GM12801 (cell line): ENCODE data around the gene PLA2G2D.

Source experiments
- CTCF ChIP-seq: IDR thresholded peaks from one replicate; pipeline ENCODE4 v1.5.1; 2011; ENCODE audit warnings: control low read depth; ENCODE audit not compliant: insufficient read length; ENCODE audit errors: extremely low read depth

The PLA2G2D gene

GRCh38 chr1:20141466-20141865 is 22.1 kb upstream of the PLA2G2D start:
- TF ChIP-seq CTCF = no peak

DNA sequence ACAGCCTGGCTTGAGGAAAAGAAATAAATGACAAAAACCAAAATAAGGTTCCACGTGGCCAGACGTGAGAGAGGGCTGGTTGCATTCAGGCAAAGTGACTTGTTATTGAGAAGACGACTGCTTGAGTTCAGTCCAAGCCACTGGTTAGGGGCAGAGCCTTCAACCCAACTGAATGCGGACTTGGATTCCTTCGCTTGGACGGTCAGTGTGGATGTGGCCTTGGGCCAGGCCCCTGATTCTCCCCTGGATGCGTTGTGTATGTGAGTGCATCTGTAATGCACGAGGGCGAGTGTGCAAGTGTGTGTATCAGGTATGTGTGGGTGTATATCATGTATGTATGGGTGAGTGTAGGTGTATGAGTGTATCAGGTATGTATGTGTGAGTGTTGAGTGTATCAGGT is 21.7 kb upstream of the PLA2G2D start:
- no peak for TF ChIP-seq CTCF

- TF ChIP-seq CTCF = no peak
These were observed 20.7 kb upstream of the PLA2G2D start for GRCh38 chr1:20139776-20140612.

- no peak for TF ChIP-seq CTCF
These were observed 19.7 kb upstream of the PLA2G2D start, which contains the start of gene PLA2G2F for GRCh38 chr1:20138961-20139550. TSS of gene PLA2G2F (plus strand) at chr1:20139323. CDS start at chr1:20139428, 105 bp downstream.

- no peak for TF ChIP-seq CTCF
These were observed 19.0 kb upstream of the PLA2G2D start for GRCh38 chr1:20138346-20138745.

DNA sequence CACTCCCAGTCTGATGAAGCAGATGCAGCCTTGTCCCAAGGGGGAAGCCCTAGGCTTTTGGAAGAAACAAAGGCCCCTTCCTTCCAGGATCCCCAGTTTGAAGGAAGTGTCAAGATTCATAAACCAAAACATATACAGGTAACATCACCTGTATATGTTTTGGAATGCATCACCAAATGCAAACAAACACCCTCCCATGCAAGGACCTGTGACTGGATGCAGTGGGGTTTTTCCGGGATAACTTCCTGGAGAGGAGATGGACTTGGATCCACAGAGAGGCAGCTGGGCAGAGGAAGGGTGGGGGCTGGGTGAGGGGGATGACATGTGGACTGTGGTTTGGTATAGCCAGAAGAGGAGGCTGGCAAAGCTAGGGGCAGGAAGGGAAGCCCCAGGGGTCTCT is 18.3 kb upstream of the PLA2G2D start:
- TF ChIP-seq CTCF = no peak

- TF ChIP-seq CTCF = no peak
These were observed 17.7 kb upstream of the PLA2G2D start for GRCh38 chr1:20137055-20137454.
